CD14-positive monocyte (primary cell): ENCODE data around the gene TJP2. TPM values are rescaled to one million over a fixed set of nuclear protein-coding genes. Genes with fewer than 3 reads are reported as not detected.

Experiments
- DNase-seq, 3 donors: peaks; one replicate each; pipeline ENCODE4 v3.0.0-alpha.2; 2011 to 2022
- H2AFZ ChIP-seq: 2 replicates; pipeline ENCODE4 v1.6.0; 2012; ENCODE audit warnings: mild to moderate bottlenecking, low read depth, low read length, inconsistent platforms; ENCODE audit not compliant: insufficient read depth, poor library complexity, severe bottlenecking
- H3K27ac ChIP-seq, 2 donors: 1 replicate in 1 of 2; 2 replicates in 1 of 2; pipeline ENCODE4 v1.5.1; 2012 to 2013; ENCODE audit warnings: low read length in 2 of 2, control low read depth in 1 of 2, inconsistent platforms in 1 of 2, low read depth in 1 of 2, mild to moderate bottlenecking in 1 of 2
- H3K27me3 ChIP-seq, 2 donors: one replicate each; pipeline versions ENCODE4 v1.6.0 to v1.6.1; 2011 to 2013; ENCODE audit warnings: low read length in 2 of 2; ENCODE audit not compliant: control insufficient read depth in 2 of 2, insufficient read depth in 2 of 2
- H3K36me3 ChIP-seq, 2 donors: replicated peaks in 1 of 2; 1 replicate in 1 of 2; 2 replicates in 1 of 2; pipeline versions ENCODE4 v1.5.1 to v1.6.1; 2012 to 2013; ENCODE audit warnings: low read length in 2 of 2, control low read depth in 1 of 2, inconsistent platforms in 1 of 2, mild to moderate bottlenecking in 1 of 2; ENCODE audit not compliant: insufficient read depth in 2 of 2, control insufficient read depth in 1 of 2
- H3K4me1 ChIP-seq, 2 donors: 1 replicate in 1 of 2; 2 replicates in 1 of 2; pipeline versions ENCODE4 v1.5.1 to v1.6.1; 2012 to 2013; ENCODE audit warnings: low read length in 2 of 2, control low read depth in 1 of 2, inconsistent platforms in 1 of 2, mild to moderate bottlenecking in 1 of 2, moderate library complexity in 1 of 2; ENCODE audit not compliant: insufficient read depth in 2 of 2, control insufficient read depth in 1 of 2
- H3K4me2 ChIP-seq: replicated peaks from 2 replicates; pipeline ENCODE3; 2012; ENCODE audit warnings: low read length, moderate library complexity, mild to moderate bottlenecking; ENCODE audit not compliant: poor library complexity, severe bottlenecking; ENCODE audit errors: extremely low read depth
- H3K4me3 ChIP-seq, 3 experiments: fragments of 200-600 bp in 1 of 3; sonication (generic) in 1 of 3; replicated peaks in 1 of 3; 1 replicate in 2 of 3; 2 replicates in 1 of 3; pipeline ENCODE4 v1.5.1; 2011 to 2013; ENCODE audit warnings: low read length in 3 of 3, mild to moderate bottlenecking in 3 of 3, control low read depth in 2 of 3, low read depth in 2 of 3, inconsistent platforms in 1 of 3, moderate library complexity in 1 of 3
- H3K79me2 ChIP-seq: 2 replicates; pipeline ENCODE4 v1.6.0; 2012; ENCODE audit warnings: mild to moderate bottlenecking, control low read depth, inconsistent platforms, low read length, moderate library complexity; ENCODE audit not compliant: insufficient read depth
- H3K9ac ChIP-seq: 2 replicates; pipeline ENCODE4 v1.6.0; 2017; ENCODE audit warnings: low read length, mild to moderate bottlenecking; ENCODE audit not compliant: insufficient read depth, poor library complexity, severe bottlenecking
- H3K9me3 ChIP-seq, 2 donors: replicated peaks in 1 of 2; 1 replicate in 1 of 2; 2 replicates in 1 of 2; pipeline versions ENCODE4 v1.5.1 to v1.6.1; 2012 to 2013; ENCODE audit warnings: low read length in 2 of 2, control low read depth in 1 of 2; ENCODE audit not compliant: control insufficient read depth in 1 of 2, insufficient read depth in 1 of 2
- H4K20me1 ChIP-seq: 2 replicates; pipeline ENCODE4 v1.6.0; 2012; ENCODE audit warnings: mild to moderate bottlenecking, low read length, control low read depth, moderate library complexity; ENCODE audit not compliant: insufficient read depth
- H3K27ac Mint-ChIP-seq, 7 donors: one replicate each; pipeline ENCODE4 v1.8.0; 2020; ENCODE audit warnings: mild to moderate bottlenecking in 7 of 7, mixed read lengths in 7 of 7, moderate library complexity in 6 of 7, inconsistent platforms in 2 of 7
- H3K27me3 Mint-ChIP-seq, 3 donors: one replicate each; pipeline ENCODE4 v1.8.0; 2021 to 2022; ENCODE audit warnings: low read depth in 3 of 3, mild to moderate bottlenecking in 3 of 3, mixed read lengths in 3 of 3, moderate library complexity in 3 of 3, inconsistent platforms in 1 of 3
- H3K36me3 Mint-ChIP-seq, 2 donors: one replicate each; pipeline ENCODE4 v1.8.0; 2020; ENCODE audit warnings: mixed read lengths in 2 of 2, inconsistent platforms in 1 of 2, mild to moderate bottlenecking in 1 of 2
- H3K4me1 Mint-ChIP-seq: one replicate; pipeline ENCODE4 v1.8.0; 2020; ENCODE audit warnings: mild to moderate bottlenecking, mixed read lengths
- H3K4me3 Mint-ChIP-seq, 2 donors: one replicate each; pipeline ENCODE4 v1.8.0; 2020; ENCODE audit warnings: mild to moderate bottlenecking in 2 of 2, mixed read lengths in 2 of 2, moderate library complexity in 1 of 2
- H3K9me3 Mint-ChIP-seq, 7 donors: one replicate each; pipeline ENCODE4 v1.8.0; 2020 to 2022; ENCODE audit warnings: mixed read lengths in 7 of 7, mild to moderate bottlenecking in 6 of 7, moderate library complexity in 6 of 7, inconsistent platforms in 2 of 7
- whole genome bisulfite sequencing: methylation state at CpG from one replicate; pipeline ENCODE4 v1.1.5; 2013; ENCODE audit warnings: missing lambda C conversion rate; ENCODE audit not compliant: insufficient coverage; 5-methylcytosine and 5-hydroxymethylcytosine counted together
- intact Hi-C, 2 donors: fragments of 100-400 bp; cut with micrococcal nuclease; formaldehyde crosslinking; loops; one replicate each; pipeline versions ENCODE4 v1.15.0 to v1.15.1; 2023
- polyA plus RNA-seq, 3 donors: library from polyadenylated mRNA; depleted of rRNA in 1 of 3; unstranded in 2 of 3; stranded (reverse) in 1 of 3; fragments of 300-500 nt in 2 of 3; fragments of >200 nt in 1 of 3; fragmentation: Illumina TruSeq in 2 of 3; gene quantifications; 1 replicate in 2 of 3; 2 replicates in 1 of 3; pipeline ENCODE4 v1.2.3, GENCODE V29; 2012 to 2021
- TF ChIP-seq, protein P1 (sequence below): fragments of 200-600 bp; IDR thresholded peaks from one replicate; pipeline ENCODE4 v1.8.0; 2022; ENCODE audit warnings: antibody characterized with exemption, mild to moderate bottlenecking

TJP2 gene
- polyA plus RNA-seq, 3 donors, result 8.0 to 17.8 (median 13.8) TPM

DNA sequence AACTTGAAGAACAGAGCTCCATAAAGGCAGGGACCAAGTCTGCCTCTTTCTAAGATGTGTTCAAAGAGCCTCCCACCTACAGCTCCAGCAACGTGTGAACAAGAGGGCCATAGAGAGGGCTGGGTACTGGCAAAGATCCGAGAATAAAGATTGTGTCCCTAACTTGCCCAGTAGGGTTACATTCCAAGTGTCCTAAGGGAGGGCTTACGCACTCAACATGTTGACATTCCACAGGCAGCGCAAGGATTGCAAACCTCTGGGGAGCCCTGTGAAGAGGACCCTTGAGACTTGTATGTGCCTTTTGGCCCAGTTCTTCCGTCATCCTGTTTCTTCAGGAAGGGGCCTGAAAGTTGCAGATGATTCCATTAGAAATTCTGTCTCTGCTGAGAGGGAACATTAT lies 102.7 kb downstream of the TJP2 start:
- Histone ChIP-seq H3K4me3 (no peak overlapping the region), H3K27me3 (no peaks in the 10 kb centered on the region), H3K9ac (no peak overlapping the region), H4K20me1 (no peaks in the 10 kb centered on the region), H3K9me3 (no peaks in the 10 kb centered on the region), H3K36me3 (no peaks in the 10 kb centered on the region), H3K4me1 (no peaks in the 10 kb centered on the region), H3K27ac (no peak overlapping the region), H3K79me2 (no peaks in the 10 kb centered on the region), H2AFZ (no peak overlapping the region), H3K4me2 (no peak overlapping the region)
- no peak for DNase-seq
- TF ChIP-seq, protein P1, sequence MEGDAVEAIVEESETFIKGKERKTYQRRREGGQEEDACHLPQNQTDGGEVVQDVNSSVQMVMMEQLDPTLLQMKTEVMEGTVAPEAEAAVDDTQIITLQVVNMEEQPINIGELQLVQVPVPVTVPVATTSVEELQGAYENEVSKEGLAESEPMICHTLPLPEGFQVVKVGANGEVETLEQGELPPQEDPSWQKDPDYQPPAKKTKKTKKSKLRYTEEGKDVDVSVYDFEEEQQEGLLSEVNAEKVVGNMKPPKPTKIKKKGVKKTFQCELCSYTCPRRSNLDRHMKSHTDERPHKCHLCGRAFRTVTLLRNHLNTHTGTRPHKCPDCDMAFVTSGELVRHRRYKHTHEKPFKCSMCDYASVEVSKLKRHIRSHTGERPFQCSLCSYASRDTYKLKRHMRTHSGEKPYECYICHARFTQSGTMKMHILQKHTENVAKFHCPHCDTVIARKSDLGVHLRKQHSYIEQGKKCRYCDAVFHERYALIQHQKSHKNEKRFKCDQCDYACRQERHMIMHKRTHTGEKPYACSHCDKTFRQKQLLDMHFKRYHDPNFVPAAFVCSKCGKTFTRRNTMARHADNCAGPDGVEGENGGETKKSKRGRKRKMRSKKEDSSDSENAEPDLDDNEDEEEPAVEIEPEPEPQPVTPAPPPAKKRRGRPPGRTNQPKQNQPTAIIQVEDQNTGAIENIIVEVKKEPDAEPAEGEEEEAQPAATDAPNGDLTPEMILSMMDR, result no peak
- Mint-ChIP-seq H3K27ac (no peak overlapping the region), H3K4me3 (no peak overlapping the region), H3K36me3 (no peaks in the 10 kb centered on the region), H3K27me3 (peaks cover 0 to 3% (median 0%) of the 10 kb centered on the region in 3 donors), H3K9me3 (peaks cover 6 to 26% (median 8%) of the 10 kb centered on the region in 7 donors), H3K4me1 (no peaks in the 10 kb centered on the region)
- intact Hi-C loops, result no loop called here
- WGBS, result 93% methylated on average over 4 of the region's 5 CpGs

DNA sequence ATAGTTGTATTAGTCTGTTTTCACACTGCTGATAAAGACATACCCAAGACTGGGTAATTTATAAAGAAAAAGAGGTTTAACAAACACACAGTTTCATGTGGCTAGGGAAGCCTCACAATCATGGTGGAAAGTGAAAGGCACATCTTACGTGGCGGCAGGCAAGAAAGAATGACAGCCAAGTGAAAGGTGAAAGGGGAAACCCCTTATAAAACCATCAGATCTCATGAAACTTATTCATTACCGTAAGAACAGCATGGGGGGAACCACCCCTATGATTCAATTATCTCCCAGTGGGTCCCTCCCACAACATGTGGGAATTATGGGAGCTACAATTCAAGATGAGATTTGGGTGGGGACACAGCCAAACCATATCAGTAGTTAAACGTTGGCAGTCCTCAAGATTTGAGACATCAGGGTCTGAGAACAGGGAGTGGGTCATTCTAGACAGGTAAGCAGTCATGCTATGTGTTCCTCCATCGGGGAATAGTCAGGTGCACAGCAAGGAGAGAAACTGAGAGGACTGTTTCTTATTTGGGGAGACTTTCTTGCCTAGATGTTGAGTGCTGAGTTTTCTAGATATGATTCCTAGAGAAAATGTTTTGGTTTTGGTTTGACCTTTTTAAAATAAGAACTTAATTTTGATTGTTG lies 105.1 kb downstream of the TJP2 start:
- Mint-ChIP-seq H3K4me3 (no peak overlapping the region), H3K36me3 (no peaks in the 10 kb centered on the region), H3K9me3 (peaks cover 5 to 23% (median 8%) of the 10 kb centered on the region in 7 donors), H3K4me1 (no peaks in the 10 kb centered on the region), H3K27me3 (no peaks in the 10 kb centered on the region), H3K27ac (no peak overlapping the region)
- Histone ChIP-seq H3K4me2 (no peak overlapping the region), H3K27me3 (no peaks in the 10 kb centered on the region), H3K9ac (no peak overlapping the region), H4K20me1 (no peaks in the 10 kb centered on the region), H3K4me3 (no peak overlapping the region), H3K79me2 (no peaks in the 10 kb centered on the region), H2AFZ (no peak overlapping the region), H3K27ac (no peak overlapping the region), H3K36me3 (no peaks in the 10 kb centered on the region), H3K4me1 (no peaks in the 10 kb centered on the region), H3K9me3 (no peaks in the 10 kb centered on the region)
- WGBS, result 86% methylated on average over 1 of the region's 5 CpGs
- TF ChIP-seq, protein P1, result no peak
- intact Hi-C loops, result no loop called here
- DNase-seq, result no peak
